Prostate gland (tissue), 2 donors: ENCODE results near the gene FGFBP1. TPM values are rescaled to one million over a fixed set of nuclear protein-coding genes. Genes with fewer than 3 reads are reported as not detected.

Experiments used
- DNase-seq: peaks from one replicate; pipeline ENCODE4 v3.0.0-alpha.2; 2019; ENCODE audit warnings: low spot score
- H3K27ac ChIP-seq, 2 donors: fragments of 200-600 bp; sonication (generic); 2 replicates each; pipeline ENCODE4 v1.5.1; 2017 to 2019
- H3K27me3 ChIP-seq: fragments of 200-600 bp; sonication (generic); replicated peaks from 2 replicates; pipeline ENCODE4 v1.5.1; 2019; ENCODE audit not compliant: insufficient read depth
- H3K36me3 ChIP-seq, 2 donors: fragments of 200-600 bp; sonication (generic); 1 replicate in 1 of 2; 2 replicates in 1 of 2; pipeline versions ENCODE4 v1.5.1 to v1.8.1; 2017 to 2019
- H3K4me1 ChIP-seq: fragments of 200-600 bp; sonication (generic); replicated peaks from 2 replicates; pipeline ENCODE4 v1.5.1; 2019
- H3K4me3 ChIP-seq, 2 donors: fragments of 200-600 bp; sonication (generic); 2 replicates each; pipeline ENCODE4 v1.5.1; 2017 to 2019
- H3K9me3 ChIP-seq: fragments of 200-600 bp; sonication (generic); 2 replicates; pipeline ENCODE4 v1.5.1; 2017
- POLR2A ChIP-seq: fragments of 450-650 bp; IDR thresholded peaks from one replicate; pipeline ENCODE4 v1.6.1; 2016; ENCODE audit warnings: antibody characterized with exemption, mild to moderate bottlenecking
- POLR2AphosphoS5 ChIP-seq: sonication (generic); formaldehyde crosslinking; IDR thresholded peaks from one replicate; pipeline ENCODE4 v1.6.1; 2017; ENCODE audit warnings: antibody characterized with exemption
- WGBS: methylation state at CpG from one replicate; pipeline ENCODE4 v1.1.5; 2018; 5-methylcytosine and 5-hydroxymethylcytosine counted together
- intact Hi-C: fragments of 100-400 bp; cut with DNase I; formaldehyde crosslinking; loops from one replicate; pipeline ENCODE4 v1.14.2; 2022
- total RNA-seq, 2 donors: library from RNA; depleted of rRNA; stranded (reverse); fragments of >200 nt; gene quantifications; one replicate each; pipeline ENCODE4 v1.1.0, GENCODE V29; 2016
- TF ChIP-seq, protein P1 (sequence below), 4 experiments: fragments of 200-600 bp in 2 of 4; fragments of 450-650 bp in 2 of 4; sonication (generic) in 2 of 4; IDR thresholded peaks; 1 replicate in 3 of 4; 2 replicates in 1 of 4; pipeline ENCODE4 v1.5.1; 2016 to 2019; ENCODE audit warnings: antibody characterized with exemption in 4 of 4, mild to moderate bottlenecking in 2 of 4, moderate library complexity in 2 of 4

Gene FGFBP1
- total RNA-seq, 2 donors from 2014 or later: 1.1 to 1.4 TPM

GRCh38 chr4:15976456-15977447 is 38.2 kb upstream of the FGFBP1 start:
- H3K36me3 ChIP-seq: no peaks in the 10 kb centered on the region
- no peak overlapping the region for H3K4me3 ChIP-seq
- 85% methylated on average over 7 of the region's 7 CpGs for WGBS
- DNase-seq: no peak
- H3K27ac ChIP-seq: no peak overlapping the region
- H3K9me3 ChIP-seq: no peaks in the 10 kb centered on the region
- intact Hi-C loops: no loop called here
- no peaks in the 10 kb centered on the region for H3K4me1 ChIP-seq
- TF ChIP-seq, protein P1, sequence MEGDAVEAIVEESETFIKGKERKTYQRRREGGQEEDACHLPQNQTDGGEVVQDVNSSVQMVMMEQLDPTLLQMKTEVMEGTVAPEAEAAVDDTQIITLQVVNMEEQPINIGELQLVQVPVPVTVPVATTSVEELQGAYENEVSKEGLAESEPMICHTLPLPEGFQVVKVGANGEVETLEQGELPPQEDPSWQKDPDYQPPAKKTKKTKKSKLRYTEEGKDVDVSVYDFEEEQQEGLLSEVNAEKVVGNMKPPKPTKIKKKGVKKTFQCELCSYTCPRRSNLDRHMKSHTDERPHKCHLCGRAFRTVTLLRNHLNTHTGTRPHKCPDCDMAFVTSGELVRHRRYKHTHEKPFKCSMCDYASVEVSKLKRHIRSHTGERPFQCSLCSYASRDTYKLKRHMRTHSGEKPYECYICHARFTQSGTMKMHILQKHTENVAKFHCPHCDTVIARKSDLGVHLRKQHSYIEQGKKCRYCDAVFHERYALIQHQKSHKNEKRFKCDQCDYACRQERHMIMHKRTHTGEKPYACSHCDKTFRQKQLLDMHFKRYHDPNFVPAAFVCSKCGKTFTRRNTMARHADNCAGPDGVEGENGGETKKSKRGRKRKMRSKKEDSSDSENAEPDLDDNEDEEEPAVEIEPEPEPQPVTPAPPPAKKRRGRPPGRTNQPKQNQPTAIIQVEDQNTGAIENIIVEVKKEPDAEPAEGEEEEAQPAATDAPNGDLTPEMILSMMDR (IDR thresholded peaks at IDR 0.05): no peak
- TF ChIP-seq POLR2A: no peak
- no peak for TF ChIP-seq POLR2AphosphoS5
- no peaks in the 10 kb centered on the region for H3K27me3 ChIP-seq

- WGBS: 85% methylated on average over 9 of the region's 9 CpGs
- H3K27ac ChIP-seq: no peak overlapping the region
- no peaks in the 10 kb centered on the region for H3K9me3 ChIP-seq
- intact Hi-C loops: no loop called here
- no peak for DNase-seq
- H3K36me3 ChIP-seq: no peaks in the 10 kb centered on the region
- no peak for TF ChIP-seq POLR2A
- TF ChIP-seq, protein P1 (IDR thresholded peaks at IDR 0.05): no peak
- no peak for TF ChIP-seq POLR2AphosphoS5
- H3K27me3 ChIP-seq: no peaks in the 10 kb centered on the region
- no peak overlapping the region for H3K4me3 ChIP-seq
- H3K4me1 ChIP-seq: no peaks in the 10 kb centered on the region
Observed at GRCh38 chr4:15971068-15971801, 32.7 kb upstream of the FGFBP1 start.

- H3K4me1 ChIP-seq: no peaks in the 10 kb centered on the region
- TF ChIP-seq POLR2A: no peak
- TF ChIP-seq, protein P1 (IDR thresholded peaks at IDR 0.05): no peak
- no peak for TF ChIP-seq POLR2AphosphoS5
- H3K27me3 ChIP-seq: no peaks in the 10 kb centered on the region
- intact Hi-C loops: no loop called here
- no peak overlapping the region for H3K27ac ChIP-seq
- DNase-seq: no peak
- H3K9me3 ChIP-seq: no peaks in the 10 kb centered on the region
- no peak overlapping the region for H3K4me3 ChIP-seq
- H3K36me3 ChIP-seq: no peaks in the 10 kb centered on the region
- WGBS: 79% methylated on average over 11 of the region's 11 CpGs
Observed at GRCh38 chr4:15968551-15969300, 30.2 kb upstream of the FGFBP1 start.

- Histone ChIP-seq H3K36me3 (no peaks in the 10 kb centered on the region), H3K4me1 (no peaks in the 10 kb centered on the region), H3K27me3 (no peaks in the 10 kb centered on the region), H3K4me3 (no peak overlapping the region), H3K9me3 (no peaks in the 10 kb centered on the region), H3K27ac (no peak overlapping the region)
- intact Hi-C loops: no loop called here
- DNase-seq: no peak
- TF ChIP-seq POLR2A: no peak
- TF ChIP-seq, protein P1 (IDR thresholded peaks at IDR 0.05): no peak
- TF ChIP-seq POLR2AphosphoS5: no peak
- WGBS: 73% methylated on average over 5 of the region's 5 CpGs
Observed at GRCh38 chr4:15965325-15965724, 26.8 kb upstream of the FGFBP1 start.
